GM12878 (cell line): ENCODE measurements around the gene SRM. TPM values are rescaled to one million over a fixed set of nuclear protein-coding genes. Genes with fewer than 3 reads are reported as not detected.

Source experiments
- ATAC-seq: fragments of 200-7000 bp; cut with Tn5 transposase; 3 replicates; pipeline ENCODE4 v1.9.1; 2020; ENCODE audit warnings: mild to moderate bottlenecking, moderate library complexity
- BruUV-seq: library from RNA; stranded (reverse); fragments of 400-500 nt; replicated peaks from 2 replicates; lab custom pipeline; 2021; lab: Mats Ljungman, UMichigan
- CTCF ChIA-PET: fragments of 300-600 bp; sonication (Branson Sonifier 250); formaldehyde crosslinking; extraction: SDS; loops from one replicate; lab custom pipeline; 2021; ENCODE audit warnings: inconsistent platforms; lab: Yijun Ruan, JAX
- POLR2A ChIA-PET: fragments of 350-600 bp; formaldehyde crosslinking; extraction: SDS; loops from one replicate; lab custom pipeline; 2021; ENCODE audit warnings: inconsistent platforms; lab: Charles Lee
- RAD21 ChIA-PET: fragments of 300-600 bp; sonication (Branson Sonifier 250); formaldehyde crosslinking; loops from one replicate; lab custom pipeline; 2023; ENCODE audit warnings: antibody characterized with exemption; ENCODE audit not compliant: unreplicated experiment; lab: Charles Lee
- SMC1A ChIA-PET: fragments of 300-600 bp; sonication (Branson Sonifier 250); formaldehyde crosslinking; loops from one replicate; lab custom pipeline; 2023; ENCODE audit not compliant: unreplicated experiment, uncharacterized antibody; lab: Charles Lee
- DNase-seq: peaks from one replicate; pipeline ENCODE4 v3.0.0-alpha.2; 2011; ENCODE audit warnings: low read depth, low spot score
- FAIRE-seq: peaks from 3 replicates; lab custom pipeline; 2011; peaks lifted over from hg19 to GRCh38; lab: Jason Lieb, UNC
- H2AFZ ChIP-seq: 2 replicates; pipeline ENCODE4 v1.6.0; 2011; ENCODE audit warnings: low read depth, low read length, control low read depth; ENCODE audit not compliant: control insufficient read depth
- H3K27ac ChIP-seq: 2 replicates; pipeline ENCODE4 v1.5.1; 2011; ENCODE audit warnings: control low read depth; ENCODE audit not compliant: control insufficient read depth, insufficient read depth
- H3K27me3 ChIP-seq, 2 experiments: replicated peaks in 1 of 2; 2 replicates each; pipeline versions ENCODE4 v1.6.0 to v1.6.1; 2011; ENCODE audit warnings: low read length in 1 of 2; ENCODE audit not compliant: control insufficient read depth in 2 of 2, insufficient read depth in 2 of 2
- H3K36me3 ChIP-seq, 2 experiments: 2 replicates each; pipeline ENCODE4 v1.5.1; 2011; ENCODE audit warnings: low read length in 1 of 2; ENCODE audit not compliant: control insufficient read depth in 2 of 2, insufficient read depth in 2 of 2
- H3K4me1 ChIP-seq: 2 replicates; pipeline ENCODE4 v1.6.1; 2011; ENCODE audit warnings: mild to moderate bottlenecking, low read length, moderate library complexity, mixed read lengths; ENCODE audit not compliant: control insufficient read depth, insufficient read depth
- H3K4me2 ChIP-seq: 2 replicates; pipeline ENCODE4 v1.6.0; 2011; ENCODE audit warnings: control low read depth; ENCODE audit not compliant: control insufficient read depth, insufficient read depth
- H3K4me3 ChIP-seq: fragments of 200-600 bp; sonication (generic); 2 replicates; pipeline ENCODE4 v1.5.1; 2016
- H3K79me2 ChIP-seq: 2 replicates; pipeline ENCODE4 v1.6.0; 2011; ENCODE audit warnings: low read length; ENCODE audit not compliant: control insufficient read depth, insufficient read depth
- H3K9ac ChIP-seq: 2 replicates; pipeline ENCODE4 v1.8.0; 2011; ENCODE audit warnings: low read length, control low read depth, mixed read lengths; ENCODE audit not compliant: control insufficient read depth, insufficient read depth
- H3K9me3 ChIP-seq: replicated peaks from 3 replicates; pipeline ENCODE4 v1.5.1; 2011; ENCODE audit warnings: mild to moderate bottlenecking, low read length; ENCODE audit not compliant: control insufficient read depth, insufficient read depth
- H4K20me1 ChIP-seq: 2 replicates; pipeline ENCODE4 v1.6.0; 2011; ENCODE audit not compliant: control insufficient read depth, insufficient read depth
- ATF3 ChIP-seq: IDR thresholded peaks from 2 replicates; pipeline ENCODE4 v1.6.1; 2011; ENCODE audit warnings: low read depth, mild to moderate bottlenecking, low read length, moderate library complexity, borderline replicate concordance; ENCODE audit errors: extremely low read depth
- CHD2 ChIP-seq: IDR thresholded peaks from 2 replicates; pipeline ENCODE4 v1.6.1; 2011; ENCODE audit warnings: low read depth, low read length, improper control_type of control experiment, borderline replicate concordance
- ESRRA ChIP-seq: IDR thresholded peaks from 2 replicates; pipeline ENCODE4 v1.6.1; 2012; ENCODE audit warnings: mild to moderate bottlenecking, low read length, improper control_type of control experiment
- HDGF ChIP-seq: fragments of 450-650 bp; IDR thresholded peaks from 2 replicates; pipeline ENCODE4 v1.6.1; 2016; ENCODE audit warnings: antibody characterized with exemption
- IKZF2 ChIP-seq, 2 experiments: fragments of 450-650 bp; IDR thresholded peaks; 2 replicates each; pipeline ENCODE4 v1.6.1; 2017; ENCODE audit warnings: mild to moderate bottlenecking in 2 of 2, moderate library complexity in 2 of 2
- NBN ChIP-seq: fragments of 450-650 bp; IDR thresholded peaks from 2 replicates; pipeline ENCODE4 v1.6.1; 2016
- NFIC ChIP-seq: IDR thresholded peaks from 2 replicates; pipeline ENCODE4 v1.6.1; 2012; ENCODE audit warnings: low read depth, mild to moderate bottlenecking, inconsistent platforms, low read length, moderate library complexity
- NFYA ChIP-seq: IDR thresholded peaks from 2 replicates; pipeline ENCODE4 v1.6.1; 2011; ENCODE audit warnings: low read depth, mild to moderate bottlenecking, low read length, improper control_type of control experiment, borderline replicate concordance
- NKRF ChIP-seq: fragments of 450-650 bp; conservative IDR thresholded peaks from 2 replicates; pipeline ENCODE4 v1.6.1; 2017; ENCODE audit warnings: mild to moderate bottlenecking, moderate library complexity
- NR2F1 ChIP-seq: fragments of 450-650 bp; conservative IDR thresholded peaks from 2 replicates; pipeline ENCODE4 v1.6.1; 2017; ENCODE audit warnings: mild to moderate bottlenecking
- PML ChIP-seq: IDR thresholded peaks from 2 replicates; pipeline ENCODE4 v1.6.1; 2012; ENCODE audit warnings: low read length, inconsistent platforms
- POLR2A ChIP-seq: IDR thresholded peaks from 2 replicates; pipeline ENCODE4 v1.6.1; 2011; ENCODE audit warnings: low read depth, mild to moderate bottlenecking, low read length
- POU2F2 ChIP-seq: IDR thresholded peaks from 3 replicates; pipeline ENCODE4 v1.6.1; 2011; ENCODE audit warnings: low read depth, mild to moderate bottlenecking, low read length, borderline replicate concordance
- RELA ChIP-seq: fragments of 450-650 bp; IDR thresholded peaks from 2 replicates; pipeline ENCODE4 v1.8.0; 2014; ENCODE audit warnings: borderline replicate concordance; ENCODE audit not compliant: partially characterized antibody
- SMC3 ChIP-seq: IDR thresholded peaks from 2 replicates; pipeline ENCODE4 v1.6.1; 2011; ENCODE audit warnings: low read length, improper control_type of control experiment, borderline replicate concordance
- SREBF1 ChIP-seq: IDR thresholded peaks from 2 replicates; pipeline ENCODE4 v1.6.1; 2012; ENCODE audit warnings: mild to moderate bottlenecking, low read length
- STAT3 ChIP-seq: IDR thresholded peaks from 2 replicates; pipeline ENCODE4 v1.6.1; 2011; ENCODE audit warnings: low read depth, low read length, improper control_type of control experiment
- YBX1 ChIP-seq: fragments of 450-650 bp; IDR thresholded peaks from 2 replicates; pipeline ENCODE4 v1.6.1; 2016; ENCODE audit warnings: antibody characterized with exemption
- ZNF384 ChIP-seq: IDR thresholded peaks from 2 replicates; pipeline ENCODE4 v1.6.1; 2012; ENCODE audit warnings: low read depth, mild to moderate bottlenecking, low read length, improper control_type of control experiment, borderline replicate concordance
- ZNF592 ChIP-seq: fragments of 450-650 bp; IDR thresholded peaks from 2 replicates; pipeline ENCODE4 v1.6.1; 2017; ENCODE audit warnings: mild to moderate bottlenecking, moderate library complexity
- WGBS: methylation state at CpG from one replicate; pipeline ENCODE4 v1.1.6; 2016; ENCODE audit warnings: low lambda C conversion rate; ENCODE audit not compliant: insufficient replicate concordance, insufficient coverage; ENCODE audit errors: missing lambda C conversion rate; 5-methylcytosine and 5-hydroxymethylcytosine counted together
- in situ Hi-C: fragments of 300-500 bp; cut with MboI; formaldehyde crosslinking; loops from 9 replicates; pipeline ENCODE4 v1.14.3; 2018; ENCODE audit warnings: mixed read lengths
- intact Hi-C: fragments of 100-400 bp; cut with micrococcal nuclease; formaldehyde crosslinking; loops from one replicate; pipeline ENCODE4 v1.14.2; 2022; ENCODE audit not compliant: unreplicated experiment
- polyA plus RNA-seq, 11 experiments: library from polyadenylated mRNA; depleted of rRNA in 4 of 11; unstranded in 6 of 11; stranded (reverse) in 5 of 11; fragments of >200 nt; fragmentation: Nextera tagmentation in 4 of 11; fragmentation: Illumina TruSeq in 1 of 11; extraction: Ambion mirVana in 4 of 11; extraction: Trizol in 1 of 11; gene quantifications; 1 replicate in 1 of 11; 2 replicates in 10 of 11; pipeline versions ENCODE4 v1.2.1 to v1.2.3, GENCODE V29; 2011 to 2016; ENCODE audit warnings: inconsistent platforms in 2 of 11, missing spikeins in 2 of 11, low read depth in 1 of 11
- total RNA-seq, 4 experiments: library from RNA; depleted of rRNA in 3 of 4; stranded (reverse); fragments of >200 nt in 3 of 4; fragmentation: Illumina TruSeq in 1 of 4; extraction: Trizol in 1 of 4; gene quantifications; 2 replicates each; pipeline versions ENCODE4 v1.2.1 to v1.2.3, GENCODE V29; 2013 to 2021

The SRM gene
- total and polyA plus RNA-seq, 10 of the 15 experiments (the other 5 are each of a cell fraction or from before 2014, with no cell fraction given): 16.7 to 255 (median 81.2) TPM

DNA sequence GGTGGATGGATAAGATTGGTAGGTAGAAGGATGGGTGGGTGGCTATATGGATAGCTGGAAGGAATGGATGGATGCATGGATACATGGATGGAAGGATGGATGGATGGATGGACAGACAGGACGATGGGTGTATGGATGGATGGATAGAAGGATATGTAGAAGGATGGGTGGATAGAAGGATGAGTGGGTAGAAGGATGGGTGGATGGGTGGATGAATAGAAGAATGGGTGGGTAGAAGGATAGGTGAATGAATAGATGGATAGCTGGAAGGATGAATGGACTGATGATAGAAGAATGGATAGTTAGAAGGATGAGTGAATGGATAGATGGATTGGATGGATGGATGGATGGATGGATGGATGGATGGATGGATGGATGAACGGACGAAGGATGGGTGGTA is 17.8 kb downstream of the SRM start:
- CTCF ChIA-PET: interaction anchor here (0.6 to 1.2 kb wide), 2 partner anchors 16 to 601 kb away, joined by 3 read pairs; no protein-coding TSS in a partner anchor
- SMC1A ChIA-PET: no interaction called here
- FAIRE-seq: no peak

More for the DNA sequence above, 17.8 kb downstream of the SRM start:
- Histone ChIP-seq H3K79me2 (no peaks in the 10 kb centered on the region), H3K9me3 (no peaks in the 10 kb centered on the region), H3K9ac (no peak overlapping the region), H4K20me1 (no peaks in the 10 kb centered on the region), H3K4me3 (no peak overlapping the region), H3K27ac (no peak overlapping the region), H3K4me2 (no peak overlapping the region), H3K27me3 (no peaks in the 10 kb centered on the region), H2AFZ (no peak overlapping the region), H3K4me1 (no peaks in the 10 kb centered on the region), H3K36me3 (no peaks in the 10 kb centered on the region)
- ATAC-seq (no peak), DNase-seq (no peak)
- TF ChIP-seq PML (no peak), STAT3 (no peak), SREBF1 (no peak), SMC3 (no peak), ESRRA (no peak), ZNF384 (no peak), HDGF (no peak), NBN (no peak), IKZF2 (IDR thresholded peaks at IDR 0.05) (no peak), CHD2 (no peak), ZNF592 (no peak), RELA (no peak), ATF3 (no peak), NFIC (no peak), NFYA (no peak), POU2F2 (no peak), NKRF (no peak), YBX1 (no peak), NR2F1 (no peak), POLR2A (no peak)
- BruUV-seq: no TSS peak
- intact Hi-C loops: no loop called here
- WGBS: 19% methylated on average over 3 of the region's 3 CpGs
- POLR2A ChIA-PET: no interaction called here
- RAD21 ChIA-PET: no interaction called here
- in situ Hi-C loops: no loop called here
